Measurements from ENCODE around the gene KRTAP22-2. TPM values are rescaled to one million over a fixed set of nuclear protein-coding genes. Genes with fewer than 3 reads are reported as not detected.

KRTAP22-2 gene
- total and polyA plus RNA-seq, 2 of the 4 experiments (the other 2 are of a cell fraction) = not detected

DNA sequence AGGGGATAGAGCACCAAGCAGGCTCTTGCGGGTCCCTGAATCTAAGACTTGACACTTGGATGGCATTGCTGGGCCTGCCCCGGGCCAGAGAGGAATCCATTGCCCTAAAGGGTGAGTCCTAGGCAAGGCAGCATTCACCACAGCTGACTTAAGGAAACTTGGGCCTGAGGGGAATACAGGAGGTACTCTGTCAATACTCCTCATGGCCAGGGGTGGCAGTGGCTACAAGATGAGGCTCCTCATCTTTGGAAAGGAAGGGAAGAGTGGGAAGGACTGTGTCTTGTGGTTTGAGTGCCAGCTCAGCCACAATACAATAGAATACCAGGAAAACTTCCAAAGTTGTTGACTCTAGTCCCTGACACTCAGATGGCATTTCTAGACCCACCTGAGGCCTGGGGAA is 15.8 kb upstream of the KRTAP22-2 start:
- H3K4me1 ChIP-seq (ENCODE audit: control insufficient read depth, insufficient read depth, low read length) = no peaks in the 10 kb centered on the region
- H3K18ac ChIP-seq (ENCODE audit: low read depth, low read length) = no peak overlapping the region

More for the DNA sequence above, 15.8 kb upstream of the KRTAP22-2 start:
- in situ Hi-C loops (cut with MboI; ENCODE audit: low sequenced_read_pairs) (no loop called here), dilution Hi-C loops (cut with HindIII; ENCODE audit: low sequenced_read_pairs, unreplicated experiment) (no loop called here), intact Hi-C loops (cut with micrococcal nuclease) (no loop called here)
- Histone ChIP-seq H3K9me1 (ENCODE audit: insufficient read depth, low read length) (no peaks in the 10 kb centered on the region), H2BK15ac (ENCODE audit: low read depth, low read length) (no peak overlapping the region), H2BK120ac (ENCODE audit: low read depth, low read length) (no peak overlapping the region), H2AFZ (replicated peaks; ENCODE audit: low read length, poor library complexity) (no peak overlapping the region), H3K79me1 (ENCODE audit: low read depth in 1 of 2, low read length in 2 of 2) (no peaks in the 10 kb centered on the region), H2AK9ac (replicated peaks; ENCODE audit: low read depth, low read length, poor library complexity) (no peak overlapping the region), H4K20me1 (ENCODE audit: insufficient read depth, low read length) (no peaks in the 10 kb centered on the region), H3K27ac (ENCODE audit: insufficient read depth, low read length) (no peak overlapping the region), H4K91ac (ENCODE audit: insufficient read depth, low read depth, low read length) (no peak overlapping the region), H3K23ac (ENCODE audit: low read depth, low read length) (no peak overlapping the region), H3K9ac (ENCODE audit: low read depth, low read length) (no peak overlapping the region), H3K27me3 (ENCODE audit: control insufficient read depth, insufficient read depth, low read length) (no peaks in the 10 kb centered on the region), H3K4me3 (ENCODE audit: insufficient read depth, low read depth, low read length) (no peak overlapping the region), H4K5ac (ENCODE audit: low read depth, low read length) (no peak overlapping the region), H3K4ac (ENCODE audit: low read depth, low read length) (no peak overlapping the region), H2AK5ac (ENCODE audit: low read depth, low read length) (no peak overlapping the region), H2BK20ac (ENCODE audit: low read depth, low read length) (no peak overlapping the region), H3K36me3 (ENCODE audit: control insufficient read depth, insufficient read depth, low read length) (no peaks in the 10 kb centered on the region), H4K8ac (ENCODE audit: low read depth in 2 of 2, low read length in 2 of 2) (no peak overlapping the region), H3K9me3 (ENCODE audit: control insufficient read depth, insufficient read depth, low read length) (peaks cover 16% of the 10 kb centered on the region), H2BK5ac (ENCODE audit: low read depth, low read length, poor library complexity, severe bottlenecking) (no peak overlapping the region), H3K14ac (replicated peaks; ENCODE audit: low read depth, low read length) (no peak overlapping the region), H3K4me2 (ENCODE audit: low read depth, low read length) (no peak overlapping the region), H3K56ac (ENCODE audit: extremely low read depth, insufficient read depth, low read length) (no peak overlapping the region)
- ATAC-seq (ENCODE audit: low read depth) (no peak), DNase-seq (no peak)
- WGBS, 2 experiments (ENCODE audit: extremely low coverage in 2 of 2, insufficient read length in 1 of 2) = no CpG with 5 or more reads among the region's 2 CpGs
- TF ChIP-seq CEBPB (IDR thresholded peaks at IDR 0.05; ENCODE audit: low read depth, low read length) = no peak
- TF ChIP-seq NFE2L2 (IDR thresholded peaks at IDR 0.05; ENCODE audit: low read depth, low read length) = no peak
- no peak for TF ChIP-seq RAD21 (IDR thresholded peaks at IDR 0.05; ENCODE audit: low read length)
- TF ChIP-seq CHD1 (IDR thresholded peaks at IDR 0.05; ENCODE audit: low read depth, low read length) = no peak
- no peak for TF ChIP-seq MAFK (IDR thresholded peaks at IDR 0.05; ENCODE audit: low read depth, low read length)
- TF ChIP-seq POLR2A (IDR thresholded peaks at IDR 0.05; ENCODE audit: low read depth, low read length) = no peak
- BruUV-seq (replicated peaks) = no TSS peak
- ChIA-PET POLR2A (ENCODE audit: unreplicated experiment) (no interaction called here), CTCF (no interaction called here)
